Progenitor cell of endocrine pancreas (in vitro differentiated cells): ENCODE data around the gene SLC7A11. TPM values are rescaled to one million over a fixed set of nuclear protein-coding genes. Genes with fewer than 3 reads are reported as not detected.

Source experiments
- DNase-seq: peaks from one replicate; pipeline ENCODE4 v3.0.0; 2021; ENCODE audit warnings: low spot score; ENCODE audit not compliant: unreplicated experiment
- H3K27ac Mint-ChIP-seq: 2 replicates; pipeline ENCODE4 v1.8.0; 2021; ENCODE audit warnings: mild to moderate bottlenecking, moderate library complexity, mixed read lengths
- H3K27me3 Mint-ChIP-seq: 2 replicates; pipeline ENCODE4 v1.8.0; 2021; ENCODE audit warnings: mixed read lengths
- H3K36me3 Mint-ChIP-seq: 2 replicates; pipeline ENCODE4 v1.8.0; 2022; ENCODE audit warnings: mixed read lengths; ENCODE audit not compliant: insufficient read depth
- H3K4me1 Mint-ChIP-seq: 2 replicates; pipeline ENCODE4 v1.8.0; 2021; ENCODE audit warnings: low read depth, mixed read lengths
- H3K4me3 Mint-ChIP-seq: 2 replicates; pipeline ENCODE4 v1.8.0; 2021; ENCODE audit warnings: low read depth, mild to moderate bottlenecking, moderate library complexity, mixed read lengths
- H3K9me3 Mint-ChIP-seq: 2 replicates; pipeline ENCODE4 v1.8.0; 2021; ENCODE audit warnings: low read depth, mixed read lengths
- long read RNA-seq: library from polyadenylated mRNA; unstranded; transcript quantifications from one replicate; pipeline ENCODE4 v2.0.0, GENCODE V29; 2020
- total RNA-seq: library from RNA; stranded (reverse); gene quantifications from 2 replicates; pipeline ENCODE4 v1.2.1, GENCODE V29; 2021
- TF ChIP-seq, protein P1 (sequence below): fragments of 200-600 bp; sonication (generic); IDR thresholded peaks from one replicate; pipeline ENCODE4 v1.5.0; 2021; ENCODE audit warnings: antibody characterized with exemption, mild to moderate bottlenecking; ENCODE audit not compliant: unreplicated experiment

Gene SLC7A11
- 8.2 and 12.3 TPM in 2 replicates for total RNA-seq
- long read RNA-seq, full-length matches to known transcripts = 16 of 24 reads
- long read RNA-seq, partial matches to known transcripts = 4 of 24 reads
- long read RNA-seq, other reads (novel, unspliced or antisense) = 4 of 24 reads

DNA sequence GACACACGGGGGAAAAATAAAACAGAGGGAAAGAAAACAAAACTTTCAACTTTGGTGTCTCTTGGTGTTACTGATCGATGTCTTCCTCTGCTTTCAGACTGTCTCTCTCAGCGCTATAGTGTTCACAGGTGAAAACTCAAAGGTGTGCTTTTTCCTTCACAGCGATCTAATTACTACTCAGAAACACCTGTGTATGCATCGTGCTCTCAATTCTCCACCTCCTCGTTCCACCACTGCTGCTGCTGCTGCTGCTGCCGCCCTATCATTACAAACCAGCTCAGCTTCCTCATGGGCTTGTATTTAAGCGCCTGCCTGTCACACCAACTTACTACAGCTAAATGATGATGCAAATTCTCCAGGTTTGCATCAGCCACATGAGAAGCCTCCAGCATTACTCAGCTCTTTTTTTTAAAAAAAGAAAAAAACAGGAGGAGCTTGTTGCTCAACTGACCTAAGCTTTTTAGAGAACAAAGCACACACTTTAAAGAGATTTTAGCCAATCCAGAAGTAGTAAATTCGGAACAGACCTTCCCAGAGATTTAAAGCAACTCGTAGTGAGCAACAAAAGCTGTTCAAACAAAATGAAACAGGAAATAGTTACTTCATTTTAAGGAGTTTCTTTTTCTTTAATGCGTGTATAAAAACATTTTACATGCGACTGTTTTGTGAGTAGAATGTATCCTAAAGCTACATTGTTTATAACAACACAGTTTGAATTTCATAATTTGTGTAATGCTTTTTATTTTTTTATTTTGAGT, at the start of gene SLC7A11:
SLC7A11 (minus strand) TSS at position 274 of the 758 bp plus-strand sequence. CDS start 280 bp downstream, outside the sequence.
- Mint-ChIP-seq H3K9me3 (no peaks in the 10 kb centered on the region), H3K4me1 (peaks cover 29% of the 10 kb centered on the region), H3K27me3 (no peaks in the 10 kb centered on the region), H3K27ac (peak within 1 kb of the TSS; percentile 99), H3K36me3 (no peaks in the 10 kb centered on the region), H3K4me3 (peak within 1 kb of the TSS; percentile 78)
- TF ChIP-seq, protein P1, sequence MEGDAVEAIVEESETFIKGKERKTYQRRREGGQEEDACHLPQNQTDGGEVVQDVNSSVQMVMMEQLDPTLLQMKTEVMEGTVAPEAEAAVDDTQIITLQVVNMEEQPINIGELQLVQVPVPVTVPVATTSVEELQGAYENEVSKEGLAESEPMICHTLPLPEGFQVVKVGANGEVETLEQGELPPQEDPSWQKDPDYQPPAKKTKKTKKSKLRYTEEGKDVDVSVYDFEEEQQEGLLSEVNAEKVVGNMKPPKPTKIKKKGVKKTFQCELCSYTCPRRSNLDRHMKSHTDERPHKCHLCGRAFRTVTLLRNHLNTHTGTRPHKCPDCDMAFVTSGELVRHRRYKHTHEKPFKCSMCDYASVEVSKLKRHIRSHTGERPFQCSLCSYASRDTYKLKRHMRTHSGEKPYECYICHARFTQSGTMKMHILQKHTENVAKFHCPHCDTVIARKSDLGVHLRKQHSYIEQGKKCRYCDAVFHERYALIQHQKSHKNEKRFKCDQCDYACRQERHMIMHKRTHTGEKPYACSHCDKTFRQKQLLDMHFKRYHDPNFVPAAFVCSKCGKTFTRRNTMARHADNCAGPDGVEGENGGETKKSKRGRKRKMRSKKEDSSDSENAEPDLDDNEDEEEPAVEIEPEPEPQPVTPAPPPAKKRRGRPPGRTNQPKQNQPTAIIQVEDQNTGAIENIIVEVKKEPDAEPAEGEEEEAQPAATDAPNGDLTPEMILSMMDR = no peak
- peak; percentile 29 for DNase-seq

DNA sequence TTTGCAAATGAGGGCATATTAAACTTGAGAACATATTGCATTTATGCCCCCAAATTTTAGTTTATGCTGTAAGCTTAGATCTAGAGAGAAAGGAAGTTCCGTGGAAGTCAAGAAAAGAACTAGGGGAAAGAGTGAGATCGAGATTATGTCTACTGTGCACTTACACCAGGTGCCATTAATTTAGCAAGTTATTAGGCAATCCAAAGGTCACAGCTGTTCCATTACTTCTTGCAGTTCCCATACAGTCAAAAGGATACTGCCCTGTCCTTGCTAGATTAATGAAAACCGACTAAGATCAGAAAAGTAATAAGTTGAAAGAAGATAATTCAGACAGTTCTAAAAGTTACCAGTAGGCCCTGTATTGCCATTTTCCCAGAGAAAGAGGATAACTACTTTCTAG, 49.3 kb upstream of the SLC7A11 start:
- H3K36me3 Mint-ChIP-seq = no peaks in the 10 kb centered on the region
- TF ChIP-seq, protein P1 = no peak
- H3K27me3 Mint-ChIP-seq = no peaks in the 10 kb centered on the region
- H3K4me3 Mint-ChIP-seq = no peak overlapping the region
- peaks cover 3% of the 10 kb centered on the region for H3K4me1 Mint-ChIP-seq
- no peak for DNase-seq
- H3K27ac Mint-ChIP-seq = no peak overlapping the region
- no peaks in the 10 kb centered on the region for H3K9me3 Mint-ChIP-seq

DNA sequence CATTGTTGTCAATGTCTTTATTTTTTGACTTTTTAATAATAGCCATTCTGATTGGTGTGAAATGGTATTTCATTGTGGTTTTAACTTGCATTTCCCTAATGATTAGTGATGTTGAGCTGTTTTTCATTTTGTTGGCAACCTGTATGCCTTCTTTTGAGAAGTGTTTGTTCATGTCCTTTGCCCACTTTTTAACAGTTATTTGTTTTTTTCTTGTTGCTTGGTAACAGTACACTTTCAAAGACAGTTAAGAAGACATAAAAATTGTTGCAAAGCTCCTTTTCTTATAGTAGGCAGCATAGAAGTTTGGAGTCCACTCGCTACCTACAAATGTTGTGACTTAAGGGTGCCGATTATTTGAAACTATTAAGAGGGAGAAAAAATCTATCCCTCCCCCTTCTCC, 48.7 kb upstream of the SLC7A11 start:
- no peaks in the 10 kb centered on the region for H3K36me3 Mint-ChIP-seq
- H3K27me3 Mint-ChIP-seq = no peaks in the 10 kb centered on the region
- no peak for DNase-seq
- H3K4me1 Mint-ChIP-seq = peaks cover 3% of the 10 kb centered on the region
- H3K27ac Mint-ChIP-seq = no peak overlapping the region
- TF ChIP-seq, protein P1 = no peak
- H3K4me3 Mint-ChIP-seq = no peak overlapping the region
- H3K9me3 Mint-ChIP-seq = no peaks in the 10 kb centered on the region

DNA sequence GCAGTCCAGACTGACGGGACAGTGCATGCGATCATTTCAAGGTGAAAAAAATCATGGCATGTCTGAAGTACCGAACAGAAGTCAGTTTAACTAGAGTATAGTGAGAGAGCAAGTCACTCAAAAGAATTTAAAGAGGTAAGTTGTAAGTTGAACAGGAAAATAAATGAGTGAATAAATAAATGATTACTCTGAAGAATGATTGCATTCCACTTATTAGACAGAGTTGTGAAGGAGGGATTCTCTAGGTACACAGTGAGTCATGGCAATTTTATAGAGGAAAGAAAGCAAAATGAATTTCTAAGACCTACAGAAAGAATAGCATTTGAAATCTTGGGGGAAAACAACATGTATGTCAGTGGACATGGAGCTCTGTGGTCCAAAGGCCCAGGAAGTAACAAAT, 37.1 kb upstream of the SLC7A11 start:
- H3K4me1 Mint-ChIP-seq = no peaks in the 10 kb centered on the region
- no peak for DNase-seq
- H3K27ac Mint-ChIP-seq = no peak overlapping the region
- TF ChIP-seq, protein P1 = no peak
- no peaks in the 10 kb centered on the region for H3K27me3 Mint-ChIP-seq
- H3K9me3 Mint-ChIP-seq = peaks cover 6% of the 10 kb centered on the region
- H3K36me3 Mint-ChIP-seq = peaks cover 1% of the 10 kb centered on the region
- H3K4me3 Mint-ChIP-seq = no peak overlapping the region

DNA sequence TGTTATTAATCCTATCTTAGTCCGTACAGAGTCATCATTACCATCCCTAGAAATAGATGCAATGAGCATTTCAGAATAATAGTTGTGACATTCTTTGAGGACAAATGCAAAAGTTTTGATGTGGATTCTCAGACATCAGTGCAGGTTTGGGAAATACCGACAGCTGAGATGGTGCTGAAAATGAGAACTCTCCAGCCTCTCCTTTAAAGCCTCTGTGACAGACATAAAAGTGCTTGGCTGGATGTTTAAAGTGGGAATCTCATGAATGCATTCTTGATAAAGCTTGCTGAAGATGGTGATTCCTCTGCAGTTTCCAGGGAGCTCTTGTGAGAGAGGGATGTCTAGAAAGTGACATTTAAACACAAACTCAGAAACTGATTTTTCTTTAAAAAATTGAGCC, 35.0 kb upstream of the SLC7A11 start:
- Mint-ChIP-seq H3K27ac (no peak overlapping the region), H3K36me3 (no peaks in the 10 kb centered on the region), H3K4me1 (no peaks in the 10 kb centered on the region), H3K27me3 (no peaks in the 10 kb centered on the region), H3K9me3 (peaks cover 2% of the 10 kb centered on the region), H3K4me3 (no peak overlapping the region)
- no peak for DNase-seq
- TF ChIP-seq, protein P1 = no peak
